GM18951 (cell line): Measurements from ENCODE around the gene ASB3.
"Not testable (repeated sequence)": the region's sequence is repeated elsewhere in the genome, so short reads cannot be mapped to it uniquely, and the experiment has no call there.

ENCODE experiments used
- POLR2A ChIP-seq: IDR thresholded peaks from 4 replicates; pipeline ENCODE4 v1.6.1; 2011; ENCODE audit warnings: mild to moderate bottlenecking; ENCODE audit not compliant: insufficient read length, insufficient read depth; ENCODE audit errors: extremely low read depth
- in situ Hi-C: fragments of 300-500 bp; cut with MboI; formaldehyde crosslinking; loops from one replicate; pipeline ENCODE4 v1.12.0; 2022; ENCODE audit warnings: low sequenced_read_pairs, mixed read lengths, inconsistent platforms; ENCODE audit not compliant: unreplicated experiment

The ASB3 gene

DNA sequence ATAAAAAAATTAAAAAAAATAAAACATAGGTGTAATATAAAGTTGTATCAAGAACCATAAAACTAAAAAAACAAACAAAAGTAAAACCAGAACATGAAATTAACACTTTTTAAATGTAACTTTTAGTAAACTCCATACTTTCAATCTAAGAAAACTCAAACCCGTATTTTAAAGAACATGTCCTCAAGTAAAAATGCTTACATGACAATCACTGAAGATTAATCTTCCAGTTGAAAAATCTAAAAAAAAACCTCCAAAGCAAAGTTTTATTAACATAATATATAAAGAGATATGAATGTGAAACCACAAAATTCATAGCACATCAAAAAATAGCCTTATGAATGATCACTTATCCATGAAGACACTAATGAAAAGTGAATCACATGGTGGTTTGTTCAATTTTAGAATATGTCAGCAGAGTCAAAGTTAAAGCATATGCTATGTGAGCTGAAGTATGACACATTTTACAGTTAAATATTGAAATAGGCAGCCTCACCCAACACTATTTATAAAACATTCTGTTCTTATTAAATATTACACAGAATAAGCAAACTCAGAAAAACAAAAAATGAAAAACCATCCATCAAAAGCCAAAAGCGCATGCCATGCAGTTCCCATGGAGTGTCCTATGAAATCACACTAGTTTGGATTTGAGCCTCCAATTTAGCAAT lies 42.2 kb downstream of the ASB3 start:
- TF ChIP-seq POLR2A: no peak
- in situ Hi-C loops: no loop called here

DNA sequence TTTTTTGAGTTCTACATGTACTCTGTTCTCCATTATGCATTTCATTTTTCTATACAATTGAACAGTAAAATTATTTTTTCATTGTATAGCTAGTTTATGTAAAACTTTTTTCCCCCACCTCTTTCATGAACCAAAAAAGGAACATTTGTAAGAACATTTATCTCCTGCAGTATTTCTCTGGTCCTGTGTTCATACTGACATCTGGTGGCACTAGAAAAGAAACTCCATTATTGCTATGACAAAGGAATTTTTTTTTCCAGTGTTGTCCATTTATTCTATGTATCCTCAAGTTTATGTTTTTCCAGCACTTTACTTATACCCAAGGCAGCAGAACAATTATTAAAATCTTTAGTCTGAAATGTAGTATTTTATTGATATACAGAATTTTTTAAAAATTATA lies 46.6 kb downstream of the ASB3 start:
- no peak for TF ChIP-seq POLR2A
- in situ Hi-C loops: no loop called here

DNA sequence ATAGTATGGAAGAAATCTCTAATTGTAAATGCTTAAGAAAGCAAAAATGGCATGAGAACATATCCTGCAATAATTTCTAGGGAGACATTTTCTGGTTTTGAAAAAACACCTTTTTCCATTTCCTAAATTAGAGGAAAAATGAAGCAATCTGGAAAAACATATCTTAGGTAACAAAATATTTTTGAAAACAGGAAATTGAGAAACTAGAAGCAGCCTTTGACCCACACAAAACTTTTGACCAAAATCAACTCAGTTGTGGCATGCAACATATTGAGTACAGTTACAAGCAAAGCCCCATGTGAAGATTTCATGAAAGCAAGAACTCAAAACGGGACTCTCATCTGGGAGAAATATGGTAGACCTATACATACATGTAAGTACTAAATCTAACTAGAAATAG lies 47.7 kb downstream of the ASB3 start:
- in situ Hi-C loops: no loop called here
- TF ChIP-seq POLR2A: no peak

DNA sequence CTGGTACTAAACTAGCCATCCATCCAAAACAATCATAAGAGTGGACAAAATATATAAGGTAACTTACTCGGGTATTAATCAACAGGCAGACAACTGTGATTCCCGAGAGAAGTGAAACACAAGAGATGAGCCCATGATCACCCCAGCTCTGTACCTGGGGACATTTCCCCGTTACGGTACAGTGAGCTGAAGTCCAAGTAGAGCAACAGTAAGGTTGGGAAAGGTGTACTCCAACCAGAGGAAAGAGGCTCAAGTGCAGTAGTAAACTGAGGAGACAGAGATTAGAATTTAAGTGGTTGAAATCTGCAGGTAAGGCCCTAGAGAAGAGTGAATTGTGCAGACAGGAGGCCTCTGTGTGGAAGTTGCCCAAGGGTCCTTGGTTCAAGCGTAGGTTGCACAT lies 49.7 kb downstream of the ASB3 start:
- no peak for TF ChIP-seq POLR2A
- in situ Hi-C loops: no loop called here

DNA sequence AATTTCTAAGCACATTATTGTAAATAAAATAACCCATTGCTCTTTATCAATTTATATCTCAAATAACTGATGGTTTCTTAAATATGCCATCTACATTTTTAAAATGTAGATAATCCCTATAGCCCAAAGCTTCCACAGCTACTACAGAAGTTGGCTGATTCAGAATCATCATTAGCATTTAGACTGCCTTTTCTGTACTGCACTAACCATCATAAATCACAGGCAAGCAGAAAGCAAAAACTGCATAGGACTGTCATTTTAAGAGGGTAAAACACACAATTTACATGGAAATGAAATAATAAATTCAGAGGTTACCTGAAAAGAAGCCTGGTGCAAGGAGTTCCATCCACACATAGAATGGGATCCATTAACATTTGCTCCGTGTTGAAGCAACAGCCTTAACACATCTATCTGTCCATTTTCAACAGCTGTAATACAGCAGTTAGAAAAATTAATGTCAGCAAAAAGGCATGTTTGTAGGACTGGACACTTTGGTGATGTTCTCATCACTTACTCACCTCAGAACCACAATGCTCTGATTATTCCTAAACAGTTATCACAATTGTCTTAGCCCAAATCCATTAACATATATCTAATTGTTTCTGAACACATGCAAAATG lies 57.5 kb downstream of the ASB3 start:
- in situ Hi-C loops: no loop called here
- no peak for TF ChIP-seq POLR2A

DNA sequence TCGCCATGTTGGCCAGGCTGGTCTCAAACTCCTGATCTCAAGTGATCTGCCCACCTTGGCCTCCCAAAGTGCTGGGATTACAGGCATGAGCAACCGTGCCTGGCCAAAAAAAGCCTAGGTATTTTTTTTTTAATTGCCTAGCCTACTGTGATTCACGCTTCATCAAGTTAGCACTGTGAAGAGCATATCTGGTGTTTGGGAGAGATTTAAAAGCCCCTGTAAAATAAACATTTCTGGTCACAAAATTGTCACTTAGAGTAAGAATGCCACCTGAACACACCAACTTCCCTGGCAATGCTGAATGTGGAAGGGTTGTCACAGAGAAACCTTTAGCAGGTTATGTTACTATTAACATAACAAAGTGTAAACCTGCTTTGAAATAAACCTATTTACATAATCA lies 58.8 kb downstream of the ASB3 start:
- no peak for TF ChIP-seq POLR2A
- in situ Hi-C loops: no loop called here

DNA sequence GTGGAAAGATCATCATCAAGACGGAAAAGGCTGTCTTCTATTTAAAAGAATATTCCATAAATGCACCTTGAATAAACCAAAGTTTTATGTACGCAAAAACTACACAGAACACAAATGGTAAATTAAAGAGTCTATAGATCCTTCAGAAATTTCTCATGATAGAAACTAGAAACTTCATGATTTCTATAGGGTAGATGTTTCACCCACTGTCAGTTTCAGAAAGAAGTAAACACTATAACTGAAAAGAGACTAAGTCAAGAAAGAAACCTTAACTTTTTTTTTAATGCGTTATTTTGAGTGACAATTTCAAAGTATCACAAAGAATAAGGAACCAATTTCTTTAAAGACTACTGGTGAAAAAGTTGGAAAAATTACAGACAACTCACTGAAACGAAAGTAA lies 61.1 kb downstream of the ASB3 start:
- in situ Hi-C loops: no loop called here

DNA sequence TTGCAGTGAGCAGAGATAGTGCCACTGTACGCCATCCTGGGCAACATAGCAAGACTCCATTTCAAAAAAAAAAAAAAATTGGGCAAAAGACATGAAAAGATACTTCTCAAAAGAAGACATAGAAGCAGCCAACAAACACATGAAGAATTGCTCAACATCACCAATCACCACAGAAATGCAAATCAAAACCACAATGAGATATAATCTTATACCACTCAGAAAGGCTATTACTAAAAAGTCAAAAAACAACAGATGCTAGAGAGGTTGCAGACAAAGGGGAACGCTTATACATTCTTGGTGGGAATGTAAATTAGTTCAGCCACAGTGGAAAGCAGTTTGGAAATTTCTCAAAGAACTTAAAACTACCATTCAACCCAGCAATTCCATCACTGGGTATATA lies 62.2 kb downstream of the ASB3 start:
- TF ChIP-seq POLR2A: no peak
- in situ Hi-C loops: no loop called here

More for the DNA sequence above, 61.1 kb downstream of the ASB3 start:
- no peak for TF ChIP-seq POLR2A

DNA sequence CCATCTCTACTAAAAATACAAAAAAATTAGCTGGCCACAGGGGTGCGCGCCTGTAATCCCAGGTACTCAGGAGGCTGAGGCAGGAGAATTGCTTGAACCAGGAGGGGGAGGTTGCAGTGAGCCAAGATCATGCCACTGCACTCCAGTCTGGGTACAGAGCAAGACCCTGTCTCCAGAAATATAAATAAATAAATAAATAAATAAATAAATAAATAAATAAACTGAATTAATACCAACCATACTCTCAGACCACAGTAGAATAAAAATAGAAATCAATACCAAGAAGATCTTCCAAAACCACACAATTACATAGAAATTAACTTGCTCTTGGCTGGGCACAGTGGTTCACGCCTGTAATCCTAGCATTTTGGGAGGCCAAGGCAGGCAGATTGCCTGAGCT lies 65.8 kb downstream of the ASB3 start:
- in situ Hi-C loops: not testable (repeated sequence)

DNA sequence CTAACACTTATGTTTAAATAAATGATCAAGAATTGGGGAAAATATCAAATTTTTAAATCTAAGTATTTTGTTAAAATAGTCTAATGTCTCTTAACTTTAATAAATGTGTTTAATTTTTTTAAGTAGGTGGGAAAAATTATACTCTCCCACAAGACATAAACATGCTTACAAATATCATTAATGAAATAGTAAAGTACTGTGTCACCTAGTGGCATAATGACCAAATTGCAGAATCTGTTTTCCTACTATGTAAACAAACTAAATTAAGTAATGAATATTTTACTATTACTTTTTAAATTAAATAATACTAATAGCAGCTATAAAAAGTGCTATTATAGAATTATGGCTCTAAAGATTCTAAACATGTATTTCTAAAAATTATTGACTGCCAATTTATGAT lies 71.2 kb downstream of the ASB3 start:
- in situ Hi-C loops: no loop called here
- no peak for TF ChIP-seq POLR2A

DNA sequence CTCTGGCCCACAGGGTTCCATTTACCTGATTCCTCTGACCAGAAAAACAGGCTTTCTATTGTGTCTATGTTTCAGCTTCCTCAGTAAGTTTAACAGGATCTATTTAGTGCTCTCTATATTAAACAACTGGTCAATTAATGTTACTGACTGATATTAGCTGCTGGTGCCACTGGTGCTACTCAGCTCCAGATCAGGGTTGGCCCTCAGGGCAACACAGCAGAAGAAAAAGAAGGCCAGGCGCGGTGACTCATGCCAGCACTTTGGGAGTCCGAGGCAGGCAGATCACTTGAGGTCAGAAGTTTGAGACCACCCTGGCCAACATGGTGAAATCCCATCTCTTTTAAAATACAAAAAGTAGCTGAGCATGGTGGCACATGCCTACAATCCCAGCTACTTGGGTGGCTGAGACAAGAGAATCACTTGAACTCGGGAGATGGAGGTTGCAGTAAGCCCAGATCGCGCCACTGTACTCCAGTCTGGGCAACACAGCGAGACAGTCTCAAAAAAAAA lies 75.4 kb downstream of the ASB3 start:
- TF ChIP-seq POLR2A: no peak
- in situ Hi-C loops: no loop called here

DNA sequence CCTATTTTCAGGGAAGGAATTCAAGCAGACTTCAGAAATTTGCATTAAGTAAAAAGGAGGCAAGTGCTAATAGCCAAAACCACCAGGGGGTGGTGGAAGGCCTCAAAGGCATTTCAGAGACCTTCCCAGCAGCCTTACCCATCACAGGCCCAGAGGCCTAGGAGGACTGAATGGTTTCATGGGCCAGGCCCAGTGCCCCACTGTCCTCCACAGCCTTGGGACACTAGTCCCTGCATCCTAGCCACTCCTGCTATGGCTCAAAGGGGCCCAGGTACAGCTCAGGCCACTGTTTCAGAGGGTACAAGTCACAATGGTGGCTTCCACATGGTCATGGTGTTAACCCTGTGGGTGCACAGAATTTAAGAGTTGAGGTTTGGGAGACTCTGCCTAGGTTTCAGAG lies 77.8 kb downstream of the ASB3 start:
- no peak for TF ChIP-seq POLR2A
- in situ Hi-C loops: no loop called here

DNA sequence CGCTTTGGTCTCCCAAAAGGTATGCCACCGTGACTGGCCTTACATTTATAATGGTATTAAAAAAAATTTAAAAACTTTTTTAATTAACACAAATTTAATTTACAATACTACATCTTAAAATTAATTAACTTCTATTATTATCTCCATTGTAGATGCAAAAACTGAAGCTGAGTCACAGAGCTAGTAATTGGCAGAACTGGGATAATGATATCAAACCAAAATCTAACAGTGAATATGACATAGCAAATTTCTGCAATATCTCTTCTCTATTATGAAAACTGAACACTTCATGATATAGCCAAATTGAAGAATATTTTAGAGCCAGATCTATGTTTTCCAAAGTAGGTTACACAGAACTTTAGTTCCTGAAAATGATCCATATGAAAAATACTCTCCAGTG lies 85.5 kb downstream of the ASB3 start:
- in situ Hi-C loops: no loop called here
- TF ChIP-seq POLR2A: no peak

DNA sequence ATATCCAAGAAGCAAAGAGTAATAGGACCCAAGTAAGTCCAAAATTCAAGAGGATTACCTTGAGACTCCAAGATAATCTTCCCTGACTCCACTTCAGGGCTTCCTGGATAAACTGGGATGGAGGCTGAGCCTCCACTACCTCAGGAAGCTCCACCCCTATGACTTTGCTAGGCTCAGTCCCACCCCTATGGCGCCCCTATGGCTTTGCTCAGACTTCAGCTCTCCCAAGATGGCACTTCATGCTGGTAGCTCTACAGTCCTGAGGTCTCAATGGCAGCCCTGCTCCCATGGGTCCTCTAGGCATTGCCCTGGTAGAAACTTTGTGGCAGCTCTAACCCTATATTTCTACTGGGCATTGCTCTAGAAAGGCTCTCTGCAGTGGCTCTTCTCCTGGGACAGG lies 89.1 kb downstream of the ASB3 start:
- in situ Hi-C loops: no loop called here
- TF ChIP-seq POLR2A: no peak

DNA sequence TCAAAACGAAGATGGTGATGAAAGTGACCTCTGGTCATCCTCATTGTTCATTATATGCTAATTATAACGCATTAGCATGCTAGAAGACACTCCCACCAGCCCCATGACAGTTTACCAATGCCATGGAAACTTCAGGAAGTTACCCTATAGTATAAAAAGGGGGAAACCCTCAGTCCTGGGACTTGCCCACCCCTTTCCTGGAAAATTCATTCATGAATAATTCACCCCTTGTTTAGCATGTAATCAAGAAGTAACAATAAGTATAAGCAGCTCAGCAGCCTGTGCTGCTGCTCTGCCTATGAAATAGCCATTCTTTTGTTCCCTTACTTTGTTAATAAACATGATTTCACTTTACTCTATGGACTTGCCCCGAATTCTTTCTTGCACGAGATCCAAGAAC lies 89.7 kb downstream of the ASB3 start:
- in situ Hi-C loops: no loop called here
- no peak for TF ChIP-seq POLR2A

DNA sequence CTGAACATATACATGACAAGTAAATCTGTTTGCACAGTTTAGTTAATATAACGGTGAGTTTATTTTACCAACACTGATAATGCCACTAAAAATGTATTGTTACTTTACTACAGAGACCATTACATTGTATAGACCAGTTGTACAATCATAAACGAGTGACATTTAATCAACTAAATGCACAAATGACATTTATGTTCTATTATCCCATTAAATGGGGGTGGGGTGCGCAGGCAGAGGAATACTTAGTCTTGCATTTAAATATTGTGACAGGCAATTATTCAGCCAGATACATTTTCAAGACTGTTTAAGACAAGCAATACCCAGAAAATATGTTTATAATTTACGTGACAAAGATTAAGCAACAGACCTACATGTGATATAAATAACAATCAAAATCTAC lies 91.2 kb downstream of the ASB3 start:
- no peak for TF ChIP-seq POLR2A
- in situ Hi-C loops: no loop called here
